Naive thymus-derived CD4-positive, alpha-beta T cell (primary cell): Measurements from ENCODE around the gene MRPL58. TPM values are rescaled to one million over a fixed set of nuclear protein-coding genes. Genes with fewer than 3 reads are reported as not detected.
A peak's percentile ranks its signal among the peaks of the same experiment; 100 is the strongest.

ENCODE experiments used
- ATAC-seq: fragments of 150-1000 bp; cut with Tn5 transposase; 2 replicates; pipeline ENCODE4 v1.10.0; 2021; ENCODE audit warnings: mild to moderate bottlenecking, moderate library complexity
- CTCF ChIA-PET: fragments of 350-600 bp; sonication (Branson Sonifier 250); formaldehyde crosslinking; loops from one replicate; lab custom pipeline; 2021; ENCODE audit warnings: antibody characterized with exemption; lab: Charles Lee
- POLR2A ChIA-PET: fragments of 350-600 bp; sonication (Branson Sonifier 250); formaldehyde crosslinking; loops from one replicate; lab custom pipeline; 2021; ENCODE audit warnings: antibody characterized with exemption, inconsistent platforms; lab: Charles Lee
- DNase-seq, 9 donors: peaks; one replicate each; pipeline versions ENCODE4 v3.0.0 to v3.0.0-alpha.2; 2020 to 2022; ENCODE audit warnings: mixed read lengths in 1 of 9
- H3K27ac ChIP-seq: one replicate; pipeline ENCODE4 v1.7.0; 2013; ENCODE audit warnings: mild to moderate bottlenecking, low read depth, low read length, moderate library complexity
- H3K27me3 ChIP-seq, 2 donors: one replicate each; pipeline ENCODE4 v1.7.0; 2013; ENCODE audit warnings: low read length in 2 of 2, mild to moderate bottlenecking in 2 of 2, moderate library complexity in 2 of 2; ENCODE audit not compliant: control insufficient read depth in 2 of 2, insufficient read depth in 2 of 2
- H3K36me3 ChIP-seq, 3 experiments: 1 replicate in 2 of 3; 2 replicates in 1 of 3; pipeline ENCODE4 v1.7.0; 2013; ENCODE audit warnings: low read length in 3 of 3, mild to moderate bottlenecking in 3 of 3, moderate library complexity in 1 of 3; ENCODE audit not compliant: insufficient read depth in 3 of 3, control insufficient read depth in 2 of 3
- H3K4me1 ChIP-seq, 2 donors: one replicate each; pipeline ENCODE4 v1.7.0; 2013; ENCODE audit warnings: low read length in 2 of 2, mild to moderate bottlenecking in 2 of 2, moderate library complexity in 1 of 2; ENCODE audit not compliant: control insufficient read depth in 2 of 2, insufficient read depth in 2 of 2
- H3K4me3 ChIP-seq: 2 replicates; pipeline ENCODE4 v1.7.0; 2013; ENCODE audit warnings: mild to moderate bottlenecking, low read length
- H3K9me3 ChIP-seq, 3 experiments: 1 replicate in 2 of 3; 2 replicates in 1 of 3; pipeline ENCODE4 v1.7.0; 2013; ENCODE audit warnings: low read length in 3 of 3; ENCODE audit not compliant: control insufficient read depth in 2 of 3
- H3K27ac Mint-ChIP-seq, 9 donors: one replicate each; pipeline ENCODE4 v1.8.0; 2020 to 2022; ENCODE audit warnings: mixed read lengths in 9 of 9, mild to moderate bottlenecking in 8 of 9, moderate library complexity in 5 of 9, inconsistent platforms in 2 of 9
- H3K27me3 Mint-ChIP-seq, 5 donors: one replicate each; pipeline ENCODE4 v1.8.0; 2021 to 2022; ENCODE audit warnings: mixed read lengths in 5 of 5, mild to moderate bottlenecking in 1 of 5
- H3K36me3 Mint-ChIP-seq, 5 donors: one replicate each; pipeline ENCODE4 v1.8.0; 2020 to 2022; ENCODE audit warnings: mixed read lengths in 5 of 5, mild to moderate bottlenecking in 3 of 5, inconsistent platforms in 1 of 5
- H3K4me1 Mint-ChIP-seq, 7 donors: one replicate each; pipeline ENCODE4 v1.8.0; 2020 to 2022; ENCODE audit warnings: mixed read lengths in 7 of 7, mild to moderate bottlenecking in 3 of 7, inconsistent platforms in 1 of 7
- H3K4me3 Mint-ChIP-seq, 10 donors: one replicate each; pipeline ENCODE4 v1.8.0; 2020 to 2022; ENCODE audit warnings: mild to moderate bottlenecking in 10 of 10, mixed read lengths in 10 of 10, moderate library complexity in 6 of 10, inconsistent platforms in 2 of 10
- H3K9me3 Mint-ChIP-seq, 11 donors: one replicate each; pipeline ENCODE4 v1.8.0; 2020 to 2022; ENCODE audit warnings: mixed read lengths in 11 of 11, mild to moderate bottlenecking in 4 of 11, inconsistent platforms in 1 of 11, moderate library complexity in 1 of 11
- intact Hi-C, 2 donors: fragments of 100-400 bp; cut with micrococcal nuclease; formaldehyde crosslinking; loops; one replicate each; pipeline ENCODE4 v1.15.1; 2023
- polyA plus RNA-seq, 2 donors: library from polyadenylated mRNA; unstranded; fragments of 300-500 nt; fragmentation: Illumina TruSeq; gene quantifications; one replicate each; pipeline ENCODE4 v1.2.3, GENCODE V29; 2021
- total RNA-seq, 6 experiments: library from RNA in 5 of 6; stranded (reverse) in 5 of 6; gene quantifications; 1 replicate in 5 of 6; 2 replicates in 1 of 6; pipeline ENCODE4 v1.2.3 and lab custom pipeline; 2021 to 2026

Gene MRPL58
- total and polyA plus RNA-seq, 7 experiments from 2014 or later = 11.7 to 71.4 (median 25.1) TPM

- Histone ChIP-seq H3K36me3 (no peaks in the 10 kb centered on the region), H3K4me3 (peak overlapping the region; percentile 72), H3K9me3 (no peaks in the 10 kb centered on the region), H3K27me3 (no peaks in the 10 kb centered on the region), H3K4me1 (peaks cover 36 to 40% of the 10 kb centered on the region in 2 donors), H3K27ac (peak overlapping the region; percentile 77)
- peak overlapping the region; percentile 85 to 97 (median 94) for H3K4me3 Mint-ChIP-seq
- H3K36me3 Mint-ChIP-seq = peaks cover 0 to 3% (median 0%) of the 10 kb centered on the region in 5 donors
- intact Hi-C loops = loop anchor here (1.0 to 10.0 kb wide), 4 partner anchors 14 to 372 kb away; partner anchors contain the start of genes GRB2 (in 2 of the 2), ATP5PD (in 1 of the 2), HID1 (in 1 of the 2) and KCTD2 (in 1 of the 2)
- peak overlapping the region in 8 of 9 donors; percentile 95 to 100 (median 100) for H3K27ac Mint-ChIP-seq
- H3K4me1 Mint-ChIP-seq = peaks cover 26 to 73% (median 58%) of the 10 kb centered on the region in 7 donors
- DNase-seq (no peak), ATAC-seq (peak; percentile 2)
- peaks cover 0 to 10% (median 0%) of the 10 kb centered on the region in 5 donors for H3K27me3 Mint-ChIP-seq
- CTCF ChIA-PET = interaction anchor here (0.6 to 1.1 kb wide), 3 partner anchors 20 to 170 kb away, joined by 3 to 6 read pairs (median 3); partner anchors contain the start of gene MRPL58
- H3K9me3 Mint-ChIP-seq = peaks cover 0 to 28% (median 0%) of the 10 kb centered on the region in 11 donors
- POLR2A ChIA-PET = interaction anchor here (0.6 to 2.3 kb wide), 8 partner anchors 13 to 230 kb away, joined by 3 to 17 read pairs (median 4); partner anchors contain the start of genes CDR2L and MRPL58
Measured at GRCh38 chr17:75032720-75033280, 20.3 kb downstream of the MRPL58 start.

- peaks cover 0 to 10% (median 0%) of the 10 kb centered on the region in 5 donors for H3K27me3 Mint-ChIP-seq
- intact Hi-C loops = loop anchor here (1.0 to 10.0 kb wide), 9 partner anchors 13 to 371 kb away; partner anchors contain the start of genes ATP5PD (in 2 of the 2), GRB2 (in 2 of the 2), HID1 (in 2 of the 2) and GGA3 (in 1 of the 2)
- Histone ChIP-seq H3K36me3 (peaks cover 0 to 5% (median 0%) of the 10 kb centered on the region in 3 experiments), H3K4me1 (peaks cover 36 to 40% of the 10 kb centered on the region in 2 donors), H3K9me3 (no peaks in the 10 kb centered on the region), H3K4me3 (peak overlapping the region; percentile 72), H3K27me3 (no peaks in the 10 kb centered on the region), H3K27ac (peak overlapping the region; percentile 77)
- H3K4me1 Mint-ChIP-seq = peaks cover 26 to 73% (median 58%) of the 10 kb centered on the region in 7 donors
- ChIA-PET POLR2A (interaction anchor here (0.7 to 4.5 kb wide), 10 partner anchors 8 to 216 kb away, joined by 3 to 58 read pairs (median 8); partner anchors contain the start of genes ATP5PD, HID1, KCTD2 and MRPL58), CTCF (interaction anchor here (2.2 kb wide), 1 partner anchor 21 kb away, joined by 10 read pairs; the partner anchor contains the start of gene MRPL58)
- peak overlapping the region; percentile 95 to 100 (median 99) for H3K27ac Mint-ChIP-seq
- peak; percentile 17 for ATAC-seq
- H3K4me3 Mint-ChIP-seq = peak overlapping the region; percentile 85 to 97 (median 94)
- H3K9me3 Mint-ChIP-seq = peaks cover 0 to 28% (median 0%) of the 10 kb centered on the region in 11 donors
- peak; percentile 70 to 97 (median 87) for DNase-seq
- peaks cover 0 to 3% (median 3%) of the 10 kb centered on the region in 5 donors for H3K36me3 Mint-ChIP-seq
Measured at GRCh38 chr17:75033346-75034235, 21.1 kb downstream of the MRPL58 start.

GRCh38 chr17:75034236-75034908, 21.9 kb downstream of the MRPL58 start:
- H3K4me1 ChIP-seq = peaks cover 36 to 40% of the 10 kb centered on the region in 2 donors
- intact Hi-C loops = loop anchor here (1.0 to 10.0 kb wide), 8 partner anchors 12 to 370 kb away; partner anchors contain the start of genes GRB2 (in 2 of the 2), ATP5PD (in 1 of the 2), GGA3 (in 1 of the 2) and HID1 (in 1 of the 2)

GRCh38 chr17:75036643-75037268, 24.3 kb downstream of the MRPL58 start:
- intact Hi-C loops = loop anchor here (1.0 to 10.0 kb wide), 11 partner anchors 11 to 488 kb away; partner anchors contain the start of genes GRB2 (in 2 of the 2), ARMC7 (in 1 of the 2), CDR2L (in 1 of the 2) and GGA3 (in 1 of the 2)
- H3K4me3 ChIP-seq = peak overlapping the region; percentile 14

More at GRCh38 chr17:75034236-75034908, 21.9 kb downstream of the MRPL58 start:
- H3K27ac Mint-ChIP-seq = peak overlapping the region; percentile 95 to 100 (median 99)
- CTCF ChIA-PET = interaction anchor here (1.0 to 2.2 kb wide), 2 partner anchors 13 to 22 kb away, joined by 3 to 10 read pairs; partner anchors contain the start of genes ATP5PD, KCTD2 and MRPL58
- Histone ChIP-seq H3K27ac (peak overlapping the region; percentile 77), H3K4me3 (peak overlapping the region; percentile 72), H3K27me3 (no peaks in the 10 kb centered on the region), H3K36me3 (peaks cover under 1 to 13% (median 2%) of the 10 kb centered on the region in 3 experiments), H3K9me3 (no peaks in the 10 kb centered on the region)
- H3K4me1 Mint-ChIP-seq = peaks cover 26 to 73% (median 58%) of the 10 kb centered on the region in 7 donors
- H3K27me3 Mint-ChIP-seq = peaks cover 0 to 10% (median 0%) of the 10 kb centered on the region in 5 donors
- peaks cover 0 to 28% (median 0%) of the 10 kb centered on the region in 11 donors for H3K9me3 Mint-ChIP-seq
- POLR2A ChIA-PET = interaction anchor here (0.7 to 4.5 kb wide), 14 partner anchors 9 to 454 kb away, joined by 3 to 58 read pairs (median 4); partner anchors contain the start of genes ATP5PD, HID1, KCTD2 and MRPL58
- H3K4me3 Mint-ChIP-seq = peak overlapping the region; percentile 85 to 97 (median 94)
- H3K36me3 Mint-ChIP-seq = peaks cover 0 to 9% (median 5%) of the 10 kb centered on the region in 5 donors
- ATAC-seq = peak; percentile 37
- peak; percentile 63 to 95 (median 77) for DNase-seq

GRCh38 chr17:75039238-75039637, 26.8 kb downstream of the MRPL58 start:
- H3K4me3 ChIP-seq = no peak overlapping the region
- peaks cover 6 to 41% (median 7%) of the 10 kb centered on the region in 3 experiments for H3K36me3 ChIP-seq
- Mint-ChIP-seq H3K27ac (peak overlapping the region in 7 of 9 donors; percentile 18 to 81 (median 65)), H3K4me3 (no peak overlapping the region), H3K36me3 (peaks cover 5 to 34% (median 19%) of the 10 kb centered on the region in 5 donors), H3K4me1 (peaks cover 21 to 54% (median 38%) of the 10 kb centered on the region in 7 donors), H3K9me3 (peaks cover 0 to 16% (median 0%) of the 10 kb centered on the region in 11 donors), H3K27me3 (peaks cover 0 to 6% (median 0%) of the 10 kb centered on the region in 5 donors)
- intact Hi-C loops = loop anchor here (10.0 kb wide), 1 partner anchor 366 kb away; the partner anchor contains the start of gene GRB2 (in 2 of the 2)
- no peak overlapping the region for H3K27ac ChIP-seq
- ATAC-seq (no peak), DNase-seq (no peak)
- H3K27me3 ChIP-seq = no peaks in the 10 kb centered on the region
- no peaks in the 10 kb centered on the region for H3K9me3 ChIP-seq
- CTCF ChIA-PET = no interaction called here
- POLR2A ChIA-PET = interaction anchor here (0.8 to 2.0 kb wide), 7 partner anchors 7 to 144 kb away, joined by 3 to 7 read pairs (median 4); partner anchors contain the start of genes ATP5PD, KCTD2, MRPL58 and SUMO2
- peaks cover 20 to 25% of the 10 kb centered on the region in 2 donors for H3K4me1 ChIP-seq

More at GRCh38 chr17:75036643-75037268, 24.3 kb downstream of the MRPL58 start:
- H3K4me1 Mint-ChIP-seq = peaks cover 26 to 65% (median 57%) of the 10 kb centered on the region in 7 donors
- Histone ChIP-seq H3K27me3 (no peaks in the 10 kb centered on the region), H3K36me3 (peaks cover 6 to 37% (median 7%) of the 10 kb centered on the region in 3 experiments), H3K9me3 (no peaks in the 10 kb centered on the region), H3K4me1 (peaks cover 36 to 40% of the 10 kb centered on the region in 2 donors), H3K27ac (peak overlapping the region; percentile 77)
- peaks cover 0 to 28% (median 0%) of the 10 kb centered on the region in 11 donors for H3K9me3 Mint-ChIP-seq
- peaks cover 5 to 28% (median 15%) of the 10 kb centered on the region in 5 donors for H3K36me3 Mint-ChIP-seq
- DNase-seq (peak; percentile 43 to 99 (median 97)), ATAC-seq (peak; percentile 91)
- H3K27ac Mint-ChIP-seq = peak overlapping the region; percentile 94 to 100 (median 99)
- peaks cover 0 to 10% (median 0%) of the 10 kb centered on the region in 5 donors for H3K27me3 Mint-ChIP-seq
- CTCF ChIA-PET = interaction anchor here (0.8 to 1.0 kb wide), 4 partner anchors 13 to 76 kb away, joined by 3 to 6 read pairs (median 4); no protein-coding TSS in a partner anchor
- POLR2A ChIA-PET = interaction anchor here (0.7 to 4.5 kb wide), 13 partner anchors 8 to 234 kb away, joined by 3 to 58 read pairs (median 5); partner anchors contain the start of genes ATP5PD, HID1, JPT1 and KCTD2
- peak overlapping the region; percentile 83 to 97 (median 89) for H3K4me3 Mint-ChIP-seq
